ENCODE measurements around the gene CLASRP. TPM values are rescaled to one million over a fixed set of nuclear protein-coding genes. Genes with fewer than 3 reads are reported as not detected.
A peak's percentile ranks its signal among the peaks of the same experiment; 100 is the strongest.

CLASRP gene
- total and polyA plus RNA-seq, 9 of the 15 experiments (the other 6 are each of a cell fraction or from before 2014, with no cell fraction given): 0.94 to 86.3 (median 44.0) TPM

- no peak for TF ChIP-seq ZNF280B (CRISPR knock-in tag; IDR thresholded peaks at IDR 0.05)
- TF ChIP-seq ZNF75A (CRISPR knock-in tag; IDR thresholded peaks at IDR 0.05): no peak
- no peak for TF ChIP-seq PCBP1 (IDR thresholded peaks at IDR 0.05; ENCODE audit: low read depth, low read length, poor library complexity, severe bottlenecking)
- no peak for TF ChIP-seq AFF4 (CRISPR knock-in tag; IDR thresholded peaks at IDR 0.05)
- TF ChIP-seq SMARCC2 (IDR thresholded peaks at IDR 0.05; ENCODE audit: low read depth): no peak
- TF ChIP-seq SRSF3 (IDR thresholded peaks at IDR 0.05; ENCODE audit: insufficient read depth, low read length): no peak
- TF ChIP-seq IRF2 (CRISPR knock-in tag; IDR thresholded peaks at IDR 0.05): no peak
- TF ChIP-seq RBM22 (IDR thresholded peaks at IDR 0.05; ENCODE audit: low read depth, low read length, poor library complexity, severe bottlenecking): peak; percentile 79
- no peak for TF ChIP-seq FOXJ2 (tag; IDR thresholded peaks at IDR 0.05)
- TF ChIP-seq ZNF79 (CRISPR knock-in tag; IDR thresholded peaks at IDR 0.05; ENCODE audit: low read depth): no peak
- TF ChIP-seq DDX20 (tag; IDR thresholded peaks at IDR 0.05; ENCODE audit: low read depth): no peak
- TF ChIP-seq ESRRA (IDR thresholded peaks at IDR 0.05; ENCODE audit: borderline replicate concordance, low read depth): no peak
- no peak for TF ChIP-seq ARID4B (CRISPR knock-in tag; IDR thresholded peaks at IDR 0.05)
- TF ChIP-seq TOE1 (IDR thresholded peaks at IDR 0.05; ENCODE audit: borderline replicate concordance): peak; percentile 77
- TF ChIP-seq TOE1 (CRISPR knock-in tag; IDR thresholded peaks at IDR 0.05; ENCODE audit: borderline replicate concordance, low read depth): no peak
- TF ChIP-seq BCL6 (CRISPR knock-in tag; IDR thresholded peaks at IDR 0.05): no peak
Measured at GRCh38 chr19:45091031-45091923, 52.4 kb downstream of the CLASRP start (continued).
